GM21619 (cell line): ENCODE data around the gene PTPRN2.
"Not testable (repeated sequence)": the region's sequence is repeated elsewhere in the genome, so short reads cannot be mapped to it uniquely, and the experiment has no call there.

Experiments used
- ATAC-seq: cut with Tn5 transposase; IDR thresholded peaks from one replicate; pipeline ENCODE4 v1.9.1; 2021; ENCODE audit not compliant: unreplicated experiment

The PTPRN2 gene

DNA sequence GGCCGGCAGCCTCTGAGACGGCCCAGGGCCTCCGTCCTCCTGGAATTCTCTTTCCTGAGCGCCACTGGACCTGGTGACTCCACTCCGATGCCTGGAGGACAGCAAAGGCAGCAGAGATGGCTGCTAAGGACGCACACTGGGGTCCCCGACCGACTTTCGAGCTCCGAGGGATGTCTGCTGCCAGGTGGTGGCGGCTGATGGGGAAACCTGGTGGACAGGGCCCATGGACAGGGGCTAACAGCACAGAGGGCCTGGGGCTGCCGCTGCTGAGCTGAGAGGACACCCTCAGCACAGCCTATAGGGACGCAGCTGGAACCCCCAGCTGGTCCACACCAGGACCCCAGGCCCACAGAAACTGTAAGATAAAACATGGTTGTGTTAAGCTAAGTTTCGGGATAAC is 884.5 kb downstream of the PTPRN2 start:
- ATAC-seq = no peak

DNA sequence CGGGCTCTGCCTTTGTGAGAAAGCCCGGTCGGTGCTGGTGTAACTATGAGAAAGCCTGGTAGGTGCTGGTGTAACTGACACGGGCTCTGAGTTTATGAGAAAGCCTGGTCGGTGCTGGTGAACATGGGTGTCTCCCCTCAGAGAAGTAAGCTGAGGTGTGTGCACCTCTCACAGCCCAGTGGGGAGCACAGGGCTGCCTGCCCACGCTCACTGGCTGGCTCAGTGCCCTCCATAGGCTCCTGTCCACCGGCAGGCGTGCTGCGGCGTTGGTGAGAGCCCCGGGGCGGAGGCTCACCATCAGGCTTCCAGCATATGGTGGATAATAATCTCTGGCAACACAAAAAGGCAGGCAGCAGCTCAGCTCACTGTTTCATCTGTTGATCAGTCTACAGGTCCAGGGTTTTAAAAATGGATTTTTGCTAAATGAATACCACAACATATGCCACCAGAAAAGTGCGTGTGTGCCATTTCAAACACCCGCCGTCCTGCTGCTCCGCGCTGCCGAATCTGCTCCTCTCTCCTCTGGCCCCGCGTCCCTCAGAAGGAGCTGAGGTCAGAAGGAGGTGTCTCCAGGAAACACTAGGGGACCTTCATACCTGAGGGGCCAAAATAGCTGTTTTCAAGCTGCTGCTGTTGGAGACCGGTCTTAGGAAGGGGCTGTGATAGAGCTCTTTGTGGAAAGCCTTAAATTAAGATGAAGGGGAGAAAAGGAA is 885.2 kb downstream of the PTPRN2 start:
- ATAC-seq = no peak

DNA sequence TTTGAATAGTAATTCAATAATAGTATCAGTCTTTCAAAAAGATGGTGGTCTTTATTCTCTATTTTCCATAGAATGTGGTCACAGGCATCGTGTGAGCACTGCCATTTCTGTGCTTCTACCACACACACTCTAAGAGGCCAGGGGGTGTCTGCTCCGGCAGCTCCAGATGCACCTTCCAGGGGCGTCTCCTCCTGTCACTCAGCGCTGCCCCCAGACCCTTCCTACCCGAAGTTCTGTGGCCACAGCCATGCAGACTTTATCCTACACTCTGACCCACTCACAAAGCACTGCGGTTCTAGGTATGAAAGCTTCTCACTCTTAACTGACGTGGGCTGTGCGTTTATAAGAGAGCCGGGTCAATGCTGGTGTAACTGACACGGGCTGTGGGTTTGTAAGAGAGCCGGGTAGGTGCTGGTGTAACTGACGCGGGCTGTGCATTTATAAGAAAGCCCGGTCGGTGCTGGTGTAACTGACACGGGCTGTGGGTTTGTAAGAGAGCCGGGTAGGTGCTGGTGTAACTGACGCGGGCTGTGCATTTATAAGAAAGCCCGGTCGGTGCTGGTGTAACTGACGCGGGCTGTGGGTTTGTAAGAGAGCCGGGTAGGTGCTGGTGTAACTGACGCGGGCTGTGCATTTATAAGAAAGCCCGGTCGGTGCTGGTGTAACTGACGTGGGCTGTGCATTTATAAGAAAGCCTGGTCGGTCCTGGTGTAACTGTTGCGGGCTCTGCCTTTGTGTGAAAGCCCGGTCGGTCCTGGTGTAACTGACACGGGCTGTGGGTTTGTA is 886.0 kb downstream of the PTPRN2 start:
- not testable (repeated sequence) for ATAC-seq

DNA sequence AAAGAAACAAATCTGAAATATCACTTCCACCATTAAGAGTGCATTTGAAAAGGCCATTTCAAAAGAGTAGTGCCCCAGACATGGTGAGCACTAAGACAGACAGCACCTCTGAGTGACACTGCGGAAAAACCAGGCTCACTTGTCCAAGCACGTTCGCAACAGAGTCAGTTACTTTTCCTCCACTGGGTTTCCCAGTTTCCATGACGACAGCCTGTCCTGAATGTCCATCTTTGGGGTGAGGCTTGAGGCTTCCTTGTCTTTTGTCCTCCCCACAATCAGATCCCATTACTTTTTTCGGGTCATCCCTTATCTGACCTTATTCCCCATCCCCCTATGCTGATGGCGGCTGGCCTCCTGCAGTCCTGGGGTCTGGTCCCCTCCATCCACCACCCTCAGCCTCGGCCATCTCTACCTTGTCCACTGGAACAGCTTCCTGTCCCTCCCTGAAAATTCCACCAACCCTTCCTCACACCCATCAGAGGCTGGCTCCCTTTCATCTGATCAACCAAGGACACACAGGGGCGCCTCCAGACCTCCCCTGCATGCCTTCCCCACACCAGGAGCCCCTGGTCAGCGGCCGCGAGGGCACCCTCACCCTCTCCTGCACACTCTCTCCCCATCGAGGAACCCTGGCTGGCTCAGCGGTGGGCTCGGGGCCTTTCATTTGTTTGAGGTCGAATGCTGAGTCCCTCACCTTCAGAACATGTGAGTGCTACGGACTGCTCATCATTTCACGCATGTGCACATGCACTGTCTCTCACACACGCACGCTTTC is 887.2 kb downstream of the PTPRN2 start:
- ATAC-seq = no peak

DNA sequence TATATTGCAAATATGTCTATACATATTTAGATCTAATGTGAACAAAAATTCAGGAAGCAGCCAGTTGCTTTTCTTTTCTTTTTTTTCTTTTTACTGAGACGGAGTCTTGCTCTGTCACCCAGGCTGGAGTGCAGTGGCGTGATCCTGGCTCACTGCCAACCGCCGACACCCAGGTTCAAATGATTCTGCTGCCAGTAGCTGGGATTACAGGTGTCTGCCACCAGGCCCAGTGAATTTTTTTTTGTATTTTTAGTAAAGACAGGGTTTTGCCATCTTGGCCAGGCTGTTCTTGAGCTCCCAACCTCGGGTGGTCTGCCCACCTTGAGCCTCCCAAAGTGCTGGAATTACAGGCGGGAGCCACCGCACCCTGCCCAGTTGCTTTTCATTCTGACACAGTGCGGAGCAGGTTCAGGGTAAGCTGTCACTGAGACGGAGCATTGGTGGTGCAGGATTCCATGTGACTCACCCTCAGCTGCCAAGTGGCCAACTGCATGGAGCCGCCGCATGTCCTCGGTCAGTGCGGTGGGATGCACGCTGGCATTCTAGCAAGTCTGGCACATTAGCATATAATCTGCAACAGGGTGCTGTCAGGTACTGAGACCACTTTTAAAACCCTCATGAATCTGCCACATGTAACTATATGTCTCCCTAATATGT is 888.1 kb downstream of the PTPRN2 start:
- no peak for ATAC-seq

DNA sequence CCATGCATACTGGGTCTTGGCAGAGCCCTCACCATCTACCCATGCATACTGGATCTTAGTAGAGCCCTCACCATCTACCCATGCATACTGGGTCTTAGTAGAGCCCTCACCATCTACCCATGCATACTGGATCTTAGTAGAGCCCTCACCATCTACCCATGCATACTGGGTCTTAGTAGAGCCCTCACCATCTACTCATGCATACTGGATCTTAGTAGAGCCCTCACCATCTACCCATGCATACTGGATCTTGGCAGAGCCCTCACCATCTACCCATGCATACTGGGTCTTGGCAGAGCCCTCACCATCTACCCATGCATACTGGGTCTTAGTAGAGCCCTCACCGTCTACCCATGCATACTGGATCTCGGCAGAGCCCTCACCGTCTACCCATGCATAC is 890.3 kb downstream of the PTPRN2 start:
- not testable (repeated sequence) for ATAC-seq

DNA sequence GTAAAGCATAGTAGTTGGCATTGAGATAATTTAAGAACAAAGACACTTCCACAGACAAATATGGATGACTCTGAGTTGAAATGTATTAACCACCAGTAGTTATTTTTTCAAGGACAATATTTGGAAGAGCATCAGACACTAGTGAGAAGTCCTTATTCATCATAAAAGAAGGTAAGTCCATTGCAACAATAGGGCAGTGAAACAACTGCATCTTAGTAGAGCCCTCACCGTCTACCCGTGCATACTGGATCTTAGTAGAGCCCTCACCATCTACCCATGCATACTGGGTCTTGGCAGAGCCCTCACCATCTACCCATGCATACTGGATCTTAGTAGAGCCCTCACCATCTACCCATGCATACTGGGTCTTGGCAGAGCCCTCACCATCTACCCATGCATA is 892.0 kb downstream of the PTPRN2 start:
- not testable (repeated sequence) for ATAC-seq

DNA sequence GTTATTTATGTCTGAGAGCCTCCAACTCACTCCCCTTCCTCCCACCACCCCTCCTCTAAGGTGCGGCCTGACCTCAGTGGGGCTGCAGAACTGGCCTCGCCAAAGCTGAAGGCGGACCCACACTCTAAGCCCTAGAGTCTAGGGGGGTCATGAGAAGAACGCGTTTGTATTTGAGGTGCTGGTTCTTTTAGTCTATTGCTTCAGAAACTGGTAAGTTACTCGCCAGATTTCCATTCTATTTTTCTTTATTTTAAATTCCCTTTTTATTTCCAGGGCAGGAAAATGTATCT is 893.3 kb downstream of the PTPRN2 start:
- ATAC-seq = no peak

DNA sequence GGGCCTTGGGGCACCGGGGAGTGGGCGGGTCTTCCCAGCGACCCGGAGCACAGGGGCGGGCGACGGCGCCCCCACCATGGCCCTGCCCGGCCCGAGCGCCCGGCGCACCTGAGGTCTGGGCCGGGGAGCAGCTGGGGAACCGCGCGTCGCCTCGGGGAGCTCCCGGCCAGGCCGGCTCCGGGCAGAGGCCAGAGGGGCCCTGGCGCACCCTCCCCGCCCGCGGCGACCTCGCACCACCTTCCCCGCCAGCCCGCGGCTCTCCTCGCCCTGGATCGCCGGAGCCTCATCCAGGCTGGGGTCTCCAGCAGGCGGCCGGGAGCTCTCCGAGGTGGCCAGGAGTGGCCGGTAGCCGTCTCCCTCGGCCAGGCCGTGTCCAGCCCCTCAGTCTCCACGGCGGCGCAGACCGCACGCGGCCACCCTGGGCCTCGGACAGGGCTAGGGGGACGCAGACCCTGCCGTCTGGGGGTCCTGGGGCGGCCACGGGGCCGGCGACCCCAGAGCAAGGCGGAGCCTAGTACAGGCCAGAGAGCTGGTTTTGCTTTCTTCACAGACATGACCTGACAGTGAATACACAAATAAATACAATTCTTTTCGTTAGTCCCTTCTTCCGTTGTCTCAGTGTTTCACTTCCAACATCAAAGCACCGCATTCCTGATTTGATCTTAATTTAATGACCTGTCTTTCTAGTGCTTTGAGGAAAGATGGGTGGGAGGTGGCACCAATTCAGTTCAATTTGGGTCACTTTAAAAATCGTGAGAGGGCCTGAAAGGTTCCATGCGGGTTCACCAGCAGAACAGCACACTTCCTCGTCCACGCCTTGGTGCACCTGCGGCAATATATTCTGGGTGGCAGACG is 893.9 kb downstream of the PTPRN2 start:
- no peak for ATAC-seq

DNA sequence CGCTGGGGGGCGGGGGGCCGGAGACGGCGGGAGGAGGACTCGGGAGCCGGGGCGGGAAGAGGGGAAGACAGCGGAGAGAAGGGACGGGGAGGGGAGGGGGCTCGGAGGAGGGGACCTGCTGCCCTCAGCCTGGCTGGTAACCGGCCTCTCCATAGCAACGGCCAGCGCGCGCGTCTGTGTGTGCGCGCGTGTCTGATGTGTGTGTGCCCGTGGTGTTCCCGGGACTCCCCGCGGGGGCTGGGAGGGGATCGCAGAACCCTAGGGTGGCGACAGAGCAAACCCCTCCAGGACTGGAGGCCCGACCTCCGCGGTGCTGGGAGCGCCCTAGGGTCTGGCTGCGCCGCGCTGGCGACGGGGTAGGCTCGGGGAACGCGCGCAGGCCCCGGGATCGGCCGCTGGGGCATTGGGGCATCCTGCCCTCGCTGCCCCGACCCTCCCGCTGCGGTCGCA is 894.5 kb downstream of the PTPRN2 start:
- ATAC-seq = no peak

DNA sequence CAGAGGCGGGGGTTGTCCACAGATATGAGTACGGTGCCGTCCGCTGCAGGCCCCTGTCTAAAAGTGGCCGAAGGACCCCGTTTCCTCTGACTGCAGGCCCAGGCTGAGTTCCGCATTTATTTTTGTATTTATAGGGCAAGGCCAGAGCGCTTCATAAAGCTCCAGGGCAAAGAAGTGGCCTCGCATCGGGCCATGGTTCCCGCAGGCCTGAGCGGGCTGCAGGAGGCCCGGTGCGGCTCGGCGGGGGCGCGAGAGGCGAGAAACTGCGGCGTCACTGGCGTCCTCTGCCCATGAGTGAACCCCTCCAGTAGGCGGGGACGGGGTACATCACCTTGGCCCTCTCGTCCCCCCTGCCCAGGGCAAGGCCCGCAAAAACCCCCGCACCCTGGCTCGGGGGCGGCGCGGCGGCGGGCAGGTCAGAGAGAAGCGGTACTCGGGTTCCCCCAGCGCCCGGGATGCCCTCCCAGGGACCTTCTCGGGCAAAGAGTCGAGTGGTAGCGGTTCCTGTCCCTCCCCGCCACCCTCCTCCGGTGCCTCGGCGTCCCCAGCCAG is 895.1 kb downstream of the PTPRN2 start:
- no peak for ATAC-seq

DNA sequence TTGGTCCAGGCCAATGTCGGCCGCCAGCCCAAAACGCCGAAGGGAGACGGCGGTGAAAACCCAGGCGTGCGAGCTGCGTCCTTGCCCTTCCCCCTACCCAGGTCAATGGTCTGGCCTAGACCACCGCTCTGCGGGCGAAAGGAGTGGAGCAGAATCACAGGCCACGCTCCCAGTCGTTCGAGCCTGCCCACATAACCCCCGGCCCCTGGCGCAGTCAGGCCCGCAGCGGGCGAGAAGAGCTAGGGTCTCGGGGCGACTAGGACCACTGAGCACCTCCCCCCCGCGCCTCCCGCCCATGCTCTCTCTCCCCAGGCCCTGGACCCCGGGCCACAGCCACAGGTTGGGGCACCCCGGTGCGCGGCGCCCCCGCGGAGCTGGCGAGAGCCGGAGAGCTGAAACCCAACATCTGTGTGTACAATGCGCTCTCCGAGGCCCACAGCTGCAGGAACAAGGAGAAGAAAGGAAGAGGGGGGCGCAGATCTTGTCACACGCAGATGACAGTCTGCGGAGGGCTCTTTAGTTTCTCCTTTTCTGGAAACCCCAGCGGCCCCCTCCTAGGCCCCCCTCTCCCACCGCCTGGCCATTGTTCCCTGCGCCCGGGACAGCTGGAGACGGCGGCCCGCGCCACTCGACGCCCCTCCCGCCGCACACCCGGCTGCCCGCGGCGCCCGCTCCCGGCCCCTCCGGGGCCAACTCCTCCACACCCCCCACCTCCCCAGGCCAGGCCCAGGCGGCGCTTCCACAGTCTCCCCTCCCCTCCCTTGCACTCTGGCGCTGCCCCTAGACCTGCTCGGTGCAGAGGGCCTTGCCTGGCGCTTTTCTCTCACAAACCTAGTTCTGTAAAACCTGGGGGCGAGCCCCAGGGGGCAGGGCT is 895.8 kb downstream of the PTPRN2 start:
- ATAC-seq = no peak

DNA sequence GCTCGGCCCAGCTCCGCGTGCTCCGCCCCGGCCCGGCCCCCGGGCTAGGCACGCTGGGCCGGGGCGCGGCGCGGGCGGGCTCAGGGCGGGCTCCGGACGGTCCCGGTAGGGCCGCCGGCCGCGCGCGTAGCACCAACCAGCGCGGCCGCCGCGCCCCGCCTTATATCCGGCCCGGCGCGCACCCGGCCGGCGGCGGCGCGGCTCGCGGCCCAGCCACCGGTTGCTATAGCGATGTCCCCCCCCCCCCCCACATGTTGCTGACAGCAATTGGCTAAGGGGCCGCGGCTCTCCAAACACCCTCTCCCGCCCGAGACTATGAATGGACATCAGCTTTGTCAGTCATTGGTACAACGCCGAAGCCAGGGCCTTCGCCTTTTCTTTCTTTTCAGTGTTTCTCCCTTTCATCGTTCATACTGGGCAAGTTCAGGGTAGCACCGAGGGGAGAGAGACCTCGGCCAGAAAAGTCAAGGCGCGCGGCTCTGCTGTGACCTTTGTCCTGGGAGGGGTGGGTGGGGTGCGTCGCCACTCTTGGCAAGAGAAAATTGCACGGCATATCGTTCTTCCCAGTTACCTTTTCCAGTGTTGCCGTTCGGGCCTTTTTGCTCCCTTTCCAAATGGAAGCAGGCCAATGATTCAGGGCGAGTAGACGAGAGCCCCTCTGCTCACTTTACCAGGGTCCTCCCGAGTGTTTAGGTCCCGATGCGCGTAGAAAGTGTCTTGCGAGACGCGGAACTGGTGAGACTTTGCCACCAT is 896.6 kb downstream of the PTPRN2 start:
- no peak for ATAC-seq

DNA sequence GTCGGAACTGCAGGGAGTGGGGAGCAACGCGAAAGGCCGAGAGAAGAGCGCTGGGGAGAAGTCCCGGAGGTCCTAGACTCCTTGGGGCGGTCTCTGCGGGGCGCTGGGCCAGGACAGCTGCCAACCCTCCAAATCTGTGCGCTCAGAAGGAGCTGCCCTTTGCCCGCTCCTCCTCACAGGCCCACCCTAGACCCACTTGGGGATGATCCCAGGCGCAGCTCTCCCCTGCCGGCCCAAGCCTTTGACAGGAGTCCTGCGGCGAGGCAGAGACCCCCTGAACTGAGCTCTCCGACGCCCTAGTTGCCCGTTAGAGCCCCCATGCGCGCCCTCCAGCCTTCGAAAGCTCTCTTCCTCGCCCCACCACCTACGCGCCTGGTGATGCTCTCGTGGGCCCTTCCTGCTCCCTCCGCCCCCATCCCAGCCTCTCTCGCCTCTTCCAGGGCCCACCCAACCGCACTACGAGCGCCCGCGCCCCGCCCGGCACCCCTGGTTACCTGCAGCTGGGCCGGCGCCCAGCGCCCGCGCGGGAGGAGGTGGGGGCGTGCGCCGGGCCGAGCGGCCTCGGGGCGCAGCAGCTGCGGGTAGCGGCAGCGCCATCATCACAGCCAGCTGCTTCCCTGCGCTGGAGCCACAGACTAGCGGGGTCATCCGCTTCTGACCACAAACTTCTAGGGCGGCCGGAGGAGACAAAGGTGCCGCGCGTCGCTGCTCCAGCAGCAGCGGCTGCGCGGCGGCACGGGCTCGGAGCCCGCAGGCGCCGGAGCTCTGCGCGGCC is 897.4 kb downstream of the PTPRN2 start:
- ATAC-seq = no peak

DNA sequence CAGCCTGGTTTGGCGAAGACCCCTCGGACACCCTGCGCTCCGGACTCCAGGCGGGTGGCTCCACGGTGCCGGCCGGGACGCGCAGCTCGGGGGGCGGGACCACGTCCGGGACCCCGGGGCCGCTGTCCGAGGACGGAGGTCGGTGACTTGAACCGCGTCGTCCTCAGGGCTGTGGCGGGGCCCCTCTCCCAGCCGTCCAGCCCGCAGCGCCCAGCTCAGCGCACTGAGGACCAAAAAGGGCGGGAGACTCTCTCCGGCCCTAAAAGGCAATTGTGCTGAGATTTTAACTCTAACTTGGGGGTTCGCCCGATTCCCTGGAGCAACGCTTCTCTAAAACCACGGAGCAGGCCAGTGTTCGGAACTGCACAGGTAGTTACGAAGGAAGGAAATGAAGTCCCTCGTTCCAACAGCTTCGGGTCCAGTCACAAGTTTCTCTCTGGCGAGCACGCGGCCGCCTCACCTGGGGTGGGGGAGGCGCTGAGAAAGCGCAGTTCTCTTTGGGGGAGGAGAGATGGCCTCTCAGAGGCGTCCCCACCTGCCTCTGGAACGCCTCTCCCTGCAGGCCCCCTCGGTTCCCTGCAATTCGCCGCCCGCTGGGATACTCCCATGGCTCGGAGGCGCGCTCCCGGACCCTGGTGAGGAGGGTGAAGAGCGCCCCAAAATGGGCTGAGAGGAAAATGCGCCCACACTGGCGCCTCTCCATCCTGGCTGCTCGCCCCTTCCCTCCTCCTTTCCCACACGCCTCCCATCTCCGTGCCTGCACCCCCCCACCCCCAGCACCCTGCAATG is 898.2 kb downstream of the PTPRN2 start:
- no peak for ATAC-seq

DNA sequence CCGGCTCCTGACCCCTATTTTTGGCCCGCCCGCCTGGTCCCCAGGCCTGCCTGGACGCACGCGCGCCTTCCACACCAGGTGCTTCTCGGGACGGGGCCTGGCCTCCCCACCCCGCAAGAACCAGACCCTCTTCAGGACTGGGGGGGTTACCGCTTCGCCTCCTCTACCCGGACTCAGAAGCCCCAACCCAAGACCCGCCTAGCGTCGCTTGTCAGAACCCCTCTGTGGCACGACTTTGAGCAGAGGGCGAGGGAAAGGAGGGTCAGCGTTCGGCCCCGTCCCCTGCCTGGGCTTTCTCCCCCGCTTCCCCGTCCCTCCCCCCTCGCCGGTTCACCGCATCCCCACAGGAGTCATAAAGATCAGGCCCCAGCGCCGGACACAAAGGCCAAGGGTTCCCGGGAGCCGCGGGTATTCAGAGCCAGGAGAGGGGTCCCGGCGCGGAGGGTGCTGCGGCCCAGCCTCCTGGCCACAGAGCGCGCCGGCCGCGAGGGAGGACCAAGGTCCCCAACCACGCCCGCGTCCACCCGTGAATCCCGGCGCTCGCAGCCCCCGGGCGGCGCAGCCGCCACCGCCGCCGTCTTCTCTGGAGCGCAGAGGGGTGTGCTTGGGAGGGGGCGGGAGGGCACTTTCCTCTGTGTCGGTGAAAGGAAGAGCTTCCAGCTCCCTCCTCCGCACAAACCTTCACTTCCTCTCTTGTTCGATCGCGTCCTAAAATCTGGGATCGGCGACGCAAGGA is 898.9 kb downstream of the PTPRN2 start:
- ATAC-seq = no peak
